Urinary bladder (tissue), 4 donors: ENCODE measurements around the gene KNG1. TPM values are rescaled to one million over a fixed set of nuclear protein-coding genes. Genes with fewer than 3 reads are reported as not detected.
"Not testable (repeated sequence)": the region's sequence is repeated elsewhere in the genome, so short reads cannot be mapped to it uniquely, and the experiment has no call there.

ENCODE experiments used
- DNase-seq: peaks from one replicate; pipeline ENCODE4 v3.0.0-alpha.2; 2015; ENCODE audit errors: extremely low spot score
- H3K27ac ChIP-seq: one replicate; pipeline ENCODE4 v1.5.1; 2013; ENCODE audit warnings: low read depth, mild to moderate bottlenecking, moderate library complexity
- H3K36me3 ChIP-seq: one replicate; pipeline ENCODE4 v1.6.1; 2013; ENCODE audit warnings: mild to moderate bottlenecking, moderate library complexity; ENCODE audit not compliant: insufficient read depth
- H3K4me1 ChIP-seq: one replicate; pipeline ENCODE4 v1.6.1; 2013; ENCODE audit warnings: mild to moderate bottlenecking, moderate library complexity; ENCODE audit not compliant: insufficient read depth
- H3K4me3 ChIP-seq: one replicate; pipeline ENCODE4 v1.5.1; 2013; ENCODE audit warnings: low read depth, low read length
- WGBS: extraction: QIAGEN DNeasy Blood & Tissue Kit; methylation state at CpG from one replicate; pipeline ENCODE4 v1.1.7; 2013; 5-methylcytosine and 5-hydroxymethylcytosine counted together
- polyA plus RNA-seq: library from polyadenylated mRNA; stranded (reverse); fragments of 200-250 nt; gene quantifications from one replicate; pipeline ENCODE4 v1.2.3, GENCODE V29; 2013
- total RNA-seq: library from RNA; depleted of rRNA; stranded (reverse); fragments of >200 nt; gene quantifications from one replicate; pipeline ENCODE4 v1.2.3, GENCODE V29; 2014
- donor health status: healthy with polysubstance abuse.
- donor health status: healthy.

KNG1 gene
- total and polyA plus RNA-seq, 2 donors = 0.37 TPM; not detected in 1

DNA sequence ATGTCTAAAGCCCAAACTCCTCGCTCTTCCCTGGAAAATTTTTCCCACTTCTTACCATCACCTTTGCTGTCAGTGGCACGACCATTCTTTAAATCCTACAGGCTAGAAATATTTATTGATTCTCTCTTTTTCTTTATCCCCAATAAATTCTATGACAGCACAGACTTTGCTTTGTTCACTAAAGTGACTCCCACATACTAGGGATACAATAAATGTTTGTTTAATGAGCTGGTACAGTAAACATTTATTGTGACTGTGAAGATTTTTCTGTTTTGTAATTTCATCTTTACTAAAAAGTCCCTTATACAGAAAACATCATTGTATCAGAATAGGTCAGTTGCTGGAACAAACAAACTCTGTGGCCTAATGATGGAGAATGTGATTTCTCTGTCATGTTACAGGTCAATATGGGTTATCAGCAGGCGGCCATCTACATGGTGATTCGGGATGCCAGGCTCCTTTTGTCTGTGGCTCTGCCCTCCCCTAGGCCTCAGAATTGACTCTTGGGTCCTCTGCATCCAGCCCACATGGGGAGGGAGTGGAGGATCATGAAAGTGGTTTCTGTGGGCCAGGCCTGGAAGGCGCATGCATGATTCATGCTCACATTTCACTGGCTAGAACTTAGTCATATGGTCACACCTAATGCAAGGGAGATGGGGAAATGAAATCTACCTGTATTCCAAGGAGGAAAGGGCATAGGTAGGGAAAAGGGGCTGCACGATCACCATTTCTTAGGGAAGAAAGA lies 22.7 kb upstream of the KNG1 start:
- no peak for DNase-seq
- 78% methylated on average over 6 of the region's 6 CpGs for WGBS
- Histone ChIP-seq H3K36me3 (no peaks in the 10 kb centered on the region), H3K4me1 (no peaks in the 10 kb centered on the region), H3K27ac (no peak overlapping the region), H3K4me3 (no peak overlapping the region)

DNA sequence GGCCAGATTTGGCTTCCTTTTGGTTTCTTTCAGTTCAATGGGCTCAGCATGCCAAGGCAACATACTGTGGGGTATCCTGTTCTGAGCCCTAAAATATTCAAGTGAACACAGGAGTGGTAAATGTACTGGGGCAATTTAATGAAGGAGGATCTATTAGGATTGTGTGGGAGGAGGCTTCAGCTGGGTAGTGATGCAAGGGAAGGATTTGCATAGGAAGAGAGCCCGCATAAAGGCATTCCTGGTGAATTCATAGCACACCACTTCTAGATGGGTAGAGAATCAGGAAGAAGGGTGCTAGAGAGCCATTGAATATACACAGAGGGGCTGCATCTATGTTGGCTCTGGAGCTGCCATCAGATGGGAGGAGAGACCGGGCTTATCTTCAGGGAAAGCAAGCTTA lies 20.6 kb upstream of the KNG1 start:
- Histone ChIP-seq H3K27ac (no peak overlapping the region), H3K4me1 (no peaks in the 10 kb centered on the region), H3K36me3 (no peaks in the 10 kb centered on the region), H3K4me3 (no peak overlapping the region)
- no peak for DNase-seq
- 91% methylated on average over 2 of the region's 2 CpGs for WGBS

DNA sequence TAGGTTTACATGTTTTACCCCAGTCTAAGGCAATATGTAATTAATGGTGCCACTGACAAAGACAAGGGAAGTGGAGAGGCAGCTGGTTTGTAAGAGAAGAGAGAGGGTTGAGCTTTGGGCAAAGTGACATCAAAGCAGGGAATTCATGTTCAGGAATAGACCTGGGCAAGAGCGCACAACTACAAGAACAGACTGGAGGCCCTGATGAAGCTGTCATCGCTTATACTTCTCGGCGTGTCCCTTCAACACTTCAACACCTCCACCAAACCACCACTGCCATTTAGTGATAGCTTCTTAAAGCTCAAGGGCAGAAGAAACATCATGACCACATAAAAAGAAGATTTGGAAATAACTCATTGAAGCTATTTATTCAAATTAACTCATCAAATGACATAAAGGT lies 19.6 kb upstream of the KNG1 start:
- 95% methylated on average over 4 of the region's 4 CpGs for WGBS
- H3K27ac ChIP-seq = no peak overlapping the region
- H3K4me3 ChIP-seq = no peak overlapping the region
- no peaks in the 10 kb centered on the region for H3K36me3 ChIP-seq
- DNase-seq = no peak
- H3K4me1 ChIP-seq = no peaks in the 10 kb centered on the region

DNA sequence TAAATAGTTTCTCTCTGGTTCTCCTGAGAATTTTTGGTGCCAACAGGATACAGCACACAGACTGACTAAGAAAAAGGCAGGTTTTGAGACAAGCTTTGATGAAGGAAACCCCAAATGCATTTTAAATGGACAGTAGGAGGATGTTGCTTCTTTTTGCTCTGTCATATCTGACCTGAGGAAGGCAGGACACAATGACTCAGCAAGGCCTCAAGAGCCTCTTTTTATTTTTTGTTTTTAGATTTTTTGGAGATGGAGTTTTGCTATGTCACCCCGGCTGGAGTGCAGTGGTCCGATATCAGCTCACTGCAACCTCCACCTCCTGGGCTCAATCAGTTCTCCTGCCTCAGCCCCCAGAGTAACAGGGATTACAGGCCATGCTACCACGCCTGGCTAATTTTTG lies 16.9 kb upstream of the KNG1 start:
- H3K4me1 ChIP-seq = no peaks in the 10 kb centered on the region
- WGBS = 85% methylated on average over 3 of the region's 3 CpGs
- H3K36me3 ChIP-seq = no peaks in the 10 kb centered on the region
- H3K4me3 ChIP-seq = no peak overlapping the region
- no peak overlapping the region for H3K27ac ChIP-seq
- no peak for DNase-seq

DNA sequence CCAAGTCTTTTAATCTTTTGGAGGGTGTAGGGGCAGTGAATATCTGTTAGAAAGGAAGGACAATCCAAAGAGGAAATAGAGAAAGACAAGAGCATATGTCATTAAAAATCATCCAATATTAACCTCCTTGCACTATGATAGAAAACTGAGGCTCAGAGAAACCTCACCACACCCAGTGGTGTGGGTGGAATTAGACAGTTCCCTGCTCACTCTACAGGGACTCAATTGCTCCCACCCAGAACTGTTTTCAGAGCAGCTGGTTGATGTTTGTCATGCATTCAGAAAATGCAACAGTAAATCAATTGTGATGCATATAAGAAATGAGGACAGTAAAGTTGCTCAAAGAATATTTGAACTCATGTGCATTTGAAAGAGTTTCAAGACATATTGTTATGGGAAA lies 14.7 kb upstream of the KNG1 start:
- DNase-seq, H3K4me1 ChIP-seq, H3K27ac ChIP-seq, H3K36me3 ChIP-seq, H3K4me3 ChIP-seq: not testable (repeated sequence)

DNA sequence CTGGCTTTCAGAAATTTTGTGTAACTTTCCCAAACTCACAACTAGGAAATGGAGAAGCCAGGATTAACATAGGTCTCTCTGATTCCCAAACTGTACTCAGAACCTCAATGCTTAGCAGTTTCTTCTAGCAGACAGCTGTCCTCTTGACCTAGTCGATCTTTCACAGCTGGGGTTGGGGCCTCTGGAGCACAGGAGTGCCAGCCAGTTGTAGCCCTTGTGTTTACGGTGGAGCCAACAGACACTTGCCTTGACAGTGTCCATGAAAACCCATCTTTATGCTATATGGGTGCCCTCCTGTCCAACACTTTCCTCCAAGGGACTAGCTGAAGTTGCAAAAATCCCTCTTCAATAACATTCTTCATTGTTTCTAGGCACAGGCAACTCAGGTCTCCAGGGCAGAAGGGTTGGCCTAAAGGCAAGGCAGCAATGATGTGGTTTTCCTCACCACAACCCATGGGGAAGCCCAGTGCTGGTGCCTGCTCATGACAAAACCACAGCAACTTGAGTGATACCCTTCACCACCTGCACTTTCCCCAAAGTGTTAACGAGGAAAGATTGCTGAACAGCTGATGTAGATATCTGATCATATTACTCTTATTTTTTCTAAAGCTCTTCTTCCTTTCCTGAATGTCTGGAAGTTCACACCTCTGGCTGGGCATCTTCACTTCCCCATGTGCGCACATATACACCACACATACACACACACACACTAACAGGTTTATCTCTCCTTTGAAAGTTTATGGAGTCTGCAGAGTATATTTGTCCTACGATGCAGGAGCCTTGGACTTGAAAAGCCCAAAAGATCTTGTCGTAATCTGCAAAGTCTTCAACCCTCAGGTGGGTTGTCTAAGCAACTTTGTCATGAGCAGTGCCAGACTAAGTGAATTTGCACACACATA lies 11.0 kb upstream of the KNG1 start:
- Histone ChIP-seq H3K27ac (no peak overlapping the region), H3K4me1 (no peaks in the 10 kb centered on the region), H3K36me3 (no peaks in the 10 kb centered on the region), H3K4me3 (no peak overlapping the region)
- 76% methylated on average over 6 of the region's 6 CpGs for WGBS
- no peak for DNase-seq

DNA sequence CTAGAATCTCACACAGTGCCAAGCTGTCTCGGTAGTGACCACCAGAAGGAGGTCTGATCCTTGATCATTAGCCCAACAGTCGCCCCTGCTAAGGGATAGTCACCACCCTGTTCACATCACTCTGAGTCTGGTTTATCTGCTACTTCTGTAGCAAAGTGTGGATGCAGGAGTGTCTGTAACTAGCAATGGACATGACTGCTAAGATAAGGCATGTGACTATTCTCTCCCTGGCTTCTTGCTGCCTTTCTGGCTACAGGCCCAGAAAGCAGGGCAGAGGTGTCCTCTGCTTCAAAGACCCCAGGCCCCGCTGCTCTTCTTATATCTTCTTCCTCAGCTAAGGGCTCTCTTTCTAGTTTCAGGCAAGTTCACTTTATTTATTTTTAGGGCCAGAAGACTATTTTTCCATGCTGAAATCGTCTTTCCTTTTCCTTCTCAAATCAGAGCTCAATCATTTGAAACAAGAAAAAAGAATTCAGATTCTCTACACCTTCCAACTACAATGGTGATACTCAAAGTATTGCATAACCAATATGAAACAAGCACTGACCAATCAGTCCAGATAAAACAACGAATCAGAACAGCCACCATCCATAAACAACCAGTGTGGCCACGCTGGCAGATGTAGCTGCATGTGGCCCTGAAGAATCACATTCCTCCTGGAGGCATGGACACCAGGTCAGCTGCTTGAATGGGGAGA lies 8.0 kb upstream of the KNG1 start:
- WGBS = 68% methylated on average over 6 of the region's 6 CpGs
- DNase-seq = no peak
- Histone ChIP-seq H3K36me3 (no peaks in the 10 kb centered on the region), H3K27ac (no peak overlapping the region), H3K4me1 (no peaks in the 10 kb centered on the region), H3K4me3 (no peak overlapping the region)

DNA sequence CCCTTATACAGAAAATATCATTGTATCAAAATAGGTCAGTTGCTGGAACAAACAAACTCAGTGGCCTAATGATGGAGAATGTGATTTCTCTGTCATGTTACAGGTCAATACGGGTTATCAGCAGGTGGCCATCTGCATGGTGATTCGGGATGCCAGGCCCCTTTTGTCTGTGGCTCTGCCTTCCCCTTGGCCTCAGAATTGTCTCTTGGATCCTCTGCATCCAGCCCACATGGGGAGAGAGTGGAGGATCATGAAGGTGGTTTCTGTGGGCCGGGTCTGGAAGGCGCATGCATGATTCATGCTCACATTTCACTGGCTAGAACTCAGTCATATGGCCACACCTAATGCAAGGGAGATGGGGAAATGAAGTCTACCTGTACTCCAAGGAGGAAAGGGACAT lies 6.5 kb upstream of the KNG1 start:
- 73% methylated on average over 4 of the region's 4 CpGs for WGBS
- H3K36me3 ChIP-seq, H3K4me1 ChIP-seq, DNase-seq, H3K27ac ChIP-seq, H3K4me3 ChIP-seq: not testable (repeated sequence)

DNA sequence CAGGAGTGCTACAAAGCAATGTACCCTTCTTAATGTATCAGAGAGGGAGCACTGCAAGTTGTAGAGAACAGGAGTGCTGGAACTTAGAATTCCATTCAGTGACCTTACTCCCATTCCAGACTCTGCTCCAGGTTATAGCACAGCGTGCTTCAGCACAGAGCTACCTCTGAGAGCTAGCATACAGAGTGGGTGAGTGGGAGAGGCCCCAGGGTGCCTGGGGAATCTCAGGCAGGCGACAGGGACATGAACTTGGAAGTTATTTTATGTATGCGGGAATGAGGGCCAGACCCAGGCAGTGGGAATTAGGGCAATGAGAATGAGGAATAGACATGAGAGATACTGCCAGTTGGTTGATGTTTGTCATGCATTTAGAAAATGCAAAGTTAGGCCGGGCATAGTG lies 3.7 kb upstream of the KNG1 start:
- H3K27ac ChIP-seq = no peak overlapping the region
- DNase-seq = no peak
- no peaks in the 10 kb centered on the region for H3K4me1 ChIP-seq
- H3K36me3 ChIP-seq = no peaks in the 10 kb centered on the region
- no peak overlapping the region for H3K4me3 ChIP-seq
- 66% methylated on average over 4 of the region's 4 CpGs for WGBS

DNA sequence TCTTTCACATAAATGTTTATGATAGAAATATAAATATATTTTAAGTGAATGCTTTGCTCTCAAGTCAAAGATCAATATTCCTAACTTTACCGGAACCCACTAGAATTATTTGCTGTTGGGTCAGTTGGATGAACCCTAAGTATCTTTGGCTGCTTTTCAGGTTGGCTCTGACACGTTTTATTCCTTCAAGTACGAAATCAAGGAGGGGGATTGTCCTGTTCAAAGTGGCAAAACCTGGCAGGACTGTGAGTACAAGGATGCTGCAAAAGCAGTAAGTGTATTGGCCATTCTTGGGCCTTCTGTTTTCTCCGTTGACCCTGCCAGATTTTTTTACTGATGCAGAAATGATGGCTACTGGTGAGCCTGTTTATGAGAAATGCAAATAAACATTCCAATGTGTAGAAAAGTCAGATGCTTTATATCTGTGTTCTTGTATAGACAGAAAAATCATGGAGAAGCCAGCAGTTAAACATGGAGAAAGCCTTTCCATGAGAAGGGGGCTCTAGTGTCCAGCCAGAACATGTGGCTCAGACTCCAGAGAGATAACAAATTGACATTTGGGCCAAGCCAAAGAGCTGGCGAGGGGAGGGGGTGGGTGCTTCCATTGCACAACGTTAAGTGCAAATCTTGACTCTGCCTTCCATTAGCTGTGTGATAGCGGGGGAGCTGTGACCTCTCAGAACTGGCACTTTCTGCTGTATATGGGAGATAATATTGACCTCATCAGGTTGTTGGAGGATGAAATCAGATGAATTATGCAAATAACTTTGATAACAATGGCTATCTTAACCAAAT lies 3.0 kb downstream of the KNG1 start:
- no peak overlapping the region for H3K27ac ChIP-seq
- 33% methylated on average over 7 of the region's 7 CpGs for WGBS
- no peaks in the 10 kb centered on the region for H3K36me3 ChIP-seq
- no peak for DNase-seq
- no peaks in the 10 kb centered on the region for H3K4me1 ChIP-seq
- H3K4me3 ChIP-seq = no peak overlapping the region

DNA sequence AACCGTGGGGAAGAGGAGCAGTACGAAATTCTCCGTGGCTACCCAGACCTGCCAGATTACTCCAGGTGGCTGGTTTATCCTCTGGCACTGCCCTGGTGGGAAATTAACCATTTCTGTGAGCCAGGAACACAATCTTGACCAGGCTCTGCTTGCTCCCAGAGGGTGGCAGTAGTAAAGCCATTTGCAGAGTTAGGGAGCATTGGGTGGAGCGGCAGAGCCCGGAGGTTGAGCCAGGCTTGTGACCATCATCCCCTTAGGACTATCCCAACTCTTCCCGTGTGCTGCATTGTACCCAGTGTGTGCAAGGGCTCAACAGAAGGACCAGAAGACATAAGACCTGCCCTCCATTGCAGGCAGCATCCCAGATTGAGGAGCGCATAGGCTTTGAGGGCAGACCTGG lies 5.3 kb downstream of the KNG1 start:
- H3K4me3 ChIP-seq = no peak overlapping the region
- DNase-seq = no peak

DNA sequence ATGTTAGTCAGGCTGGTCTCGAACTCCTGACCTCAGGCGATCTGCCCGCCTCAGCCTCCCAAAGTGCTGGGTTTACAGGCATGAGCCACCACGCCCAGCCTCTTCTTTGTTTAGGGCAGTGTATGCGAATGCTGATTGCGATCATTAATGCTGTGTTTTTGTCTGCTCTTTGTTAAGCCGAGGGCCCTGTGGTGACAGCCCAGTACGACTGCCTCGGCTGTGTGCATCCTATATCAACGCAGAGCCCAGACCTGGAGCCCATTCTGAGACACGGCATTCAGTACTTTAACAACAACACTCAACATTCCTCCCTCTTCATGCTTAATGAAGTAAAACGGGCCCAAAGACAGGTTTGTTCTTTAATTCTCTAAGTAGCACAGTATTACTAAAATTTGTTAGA lies 7.8 kb downstream of the KNG1 start:
- WGBS = 76% methylated on average over 12 of the region's 12 CpGs
- no peak overlapping the region for H3K27ac ChIP-seq
- H3K36me3 ChIP-seq = no peaks in the 10 kb centered on the region
- H3K4me1 ChIP-seq = no peaks in the 10 kb centered on the region
- DNase-seq = no peak
- H3K4me3 ChIP-seq = no peak overlapping the region

More for the DNA sequence above, 5.3 kb downstream of the KNG1 start:
- H3K27ac ChIP-seq = no peak overlapping the region
- H3K36me3 ChIP-seq = no peaks in the 10 kb centered on the region
- no peaks in the 10 kb centered on the region for H3K4me1 ChIP-seq
- 43% methylated on average over 7 of the region's 7 CpGs for WGBS

DNA sequence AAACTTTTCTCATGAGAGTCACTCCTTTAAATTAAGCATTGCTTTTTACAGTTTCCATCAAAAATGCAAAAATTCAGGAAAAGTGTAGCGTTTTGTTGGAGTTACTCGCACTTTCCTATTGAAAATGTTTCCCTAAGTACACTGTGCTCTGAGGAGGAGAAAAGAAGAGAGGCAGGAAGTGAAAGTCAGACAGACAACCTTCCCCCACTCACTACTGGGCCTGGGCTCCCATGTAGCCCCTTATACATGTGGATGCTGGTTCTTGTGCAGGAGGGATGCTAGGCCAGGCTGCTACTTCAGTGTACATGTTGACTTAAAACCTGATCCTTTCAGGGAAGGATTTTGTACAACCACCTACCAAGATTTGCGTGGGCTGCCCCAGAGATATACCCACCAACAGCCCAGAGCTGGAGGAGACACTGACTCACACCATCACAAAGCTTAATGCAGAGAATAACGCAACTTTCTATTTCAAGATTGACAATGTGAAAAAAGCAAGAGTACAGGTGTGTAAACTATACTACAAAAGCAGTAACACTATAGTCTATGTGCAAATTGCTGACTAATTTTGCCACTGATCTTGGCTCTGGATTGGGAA lies 15.1 kb downstream of the KNG1 start:
- 84% methylated on average over 4 of the region's 4 CpGs for WGBS
- DNase-seq = no peak
- no peaks in the 10 kb centered on the region for H3K36me3 ChIP-seq
- H3K27ac ChIP-seq = no peak overlapping the region
- H3K4me3 ChIP-seq = no peak overlapping the region
- H3K4me1 ChIP-seq = no peaks in the 10 kb centered on the region
